ENCODE data around the gene LRP6. TPM values are rescaled to one million over a fixed set of nuclear protein-coding genes. Genes with fewer than 3 reads are reported as not detected.

The LRP6 gene
- total RNA-seq, 1 experiment from 2014 or later: 15.5 TPM

- Histone ChIP-seq H3K9ac (ENCODE audit: low read length) (no peak overlapping the region), H3K4me3 (ENCODE audit: low read length) (no peak overlapping the region), H3K36me3 (ENCODE audit: low read depth, low read length) (no peaks in the 10 kb centered on the region), H3K9me3 (ENCODE audit: low read length) (no peaks in the 10 kb centered on the region), H3K9me2 (replicated peaks; ENCODE audit: low read length) (no peaks in the 10 kb centered on the region), H3F3A (ENCODE audit: low read length, unreplicated experiment) (no peaks in the 10 kb centered on the region), H3K4me2 (ENCODE audit: low read length) (no peak overlapping the region), H2AFZ (ENCODE audit: low read length) (no peak overlapping the region), H3K4me1 (ENCODE audit: insufficient read depth, low read length) (peaks cover 10% of the 10 kb centered on the region), H4K20me1 (ENCODE audit: low read length) (no peaks in the 10 kb centered on the region; the same call in 1 of the 2 replicates), H3K27me3 (ENCODE audit: low read length) (no peaks in the 10 kb centered on the region), H3K27ac (ENCODE audit: low read length) (no peak overlapping the region), H3K79me2 (ENCODE audit: low read length) (no peaks in the 10 kb centered on the region)
- DNase-seq (no peak), ATAC-seq (no peak)
- ChIA-PET POLR2A (ENCODE audit: unreplicated experiment) (interaction anchor here (0.6 kb wide), 1 partner anchor 139 kb away, joined by 4 read pairs; no protein-coding TSS in a partner anchor), CTCF (no interaction called here)
- no TSS peak for BruUV-seq (replicated peaks)
- TF ChIP-seq EZH2 (IDR thresholded peaks at IDR 0.05; ENCODE audit: low read length, unreplicated experiment) (no peak), EZH2phosphoT487 (IDR thresholded peaks at IDR 0.05; ENCODE audit: borderline replicate concordance, low read length) (no peak), CTCF (conservative IDR thresholded peaks at IDR 0.05; ENCODE audit: low read depth, low read length) (no peak)
- intact Hi-C loops (cut with micrococcal nuclease): no loop called here
Observed at GRCh38 chr12:12088761-12089160, 178.1 kb downstream of the LRP6 start.

GRCh38 chr12:12088147-12088546 lies 178.7 kb downstream of the LRP6 start:
- no peak for TF ChIP-seq EZH2phosphoT487 (IDR thresholded peaks at IDR 0.05; ENCODE audit: borderline replicate concordance, low read length)
- no peak for TF ChIP-seq CTCF (conservative IDR thresholded peaks at IDR 0.05; ENCODE audit: low read depth, low read length)
- ChIA-PET CTCF (no interaction called here), POLR2A (ENCODE audit: unreplicated experiment) (interaction anchor here (0.6 kb wide), 1 partner anchor 139 kb away, joined by 4 read pairs; no protein-coding TSS in a partner anchor)
- no peak overlapping the region for H3K27ac ChIP-seq (ENCODE audit: low read length)
- H3K9me2 ChIP-seq (replicated peaks; ENCODE audit: low read length): no peaks in the 10 kb centered on the region
- no peaks in the 10 kb centered on the region for H3F3A ChIP-seq (ENCODE audit: low read length, unreplicated experiment)
- H3K9me3 ChIP-seq (ENCODE audit: low read length): no peaks in the 10 kb centered on the region
- H3K4me2 ChIP-seq (ENCODE audit: low read length): no peak overlapping the region
- ATAC-seq: no peak
- no peak for DNase-seq
- intact Hi-C loops (cut with micrococcal nuclease): no loop called here
- no peak overlapping the region for H3K4me3 ChIP-seq (ENCODE audit: low read length)
- no peak overlapping the region for H3K9ac ChIP-seq (ENCODE audit: low read length)
- no peaks in the 10 kb centered on the region for H3K79me2 ChIP-seq (ENCODE audit: low read length)
- no TSS peak for BruUV-seq (replicated peaks)
- no peak overlapping the region for H2AFZ ChIP-seq (ENCODE audit: low read length)
- H4K20me1 ChIP-seq (ENCODE audit: low read length): no peaks in the 10 kb centered on the region; the same call in 1 of the 2 replicates
- no peaks in the 10 kb centered on the region for H3K27me3 ChIP-seq (ENCODE audit: low read length)
- peaks cover 8% of the 10 kb centered on the region for H3K4me1 ChIP-seq (ENCODE audit: insufficient read depth, low read length)
- H3K36me3 ChIP-seq (ENCODE audit: low read depth, low read length): no peaks in the 10 kb centered on the region

GRCh38 chr12:12087693-12088034 lies 179.2 kb downstream of the LRP6 start:
- Histone ChIP-seq H3K79me2 (ENCODE audit: low read length) (no peaks in the 10 kb centered on the region), H3K4me2 (ENCODE audit: low read length) (no peak overlapping the region), H3K9me2 (replicated peaks; ENCODE audit: low read length) (no peaks in the 10 kb centered on the region), H2AFZ (ENCODE audit: low read length) (no peak overlapping the region), H3K9ac (ENCODE audit: low read length) (no peak overlapping the region), H3F3A (ENCODE audit: low read length, unreplicated experiment) (no peaks in the 10 kb centered on the region), H3K27me3 (ENCODE audit: low read length) (no peaks in the 10 kb centered on the region), H3K4me3 (ENCODE audit: low read length) (no peak overlapping the region), H3K9me3 (ENCODE audit: low read length) (no peaks in the 10 kb centered on the region), H3K4me1 (ENCODE audit: insufficient read depth, low read length) (peaks cover 3% of the 10 kb centered on the region), H3K36me3 (ENCODE audit: low read depth, low read length) (no peaks in the 10 kb centered on the region), H3K27ac (ENCODE audit: low read length) (no peak overlapping the region), H4K20me1 (ENCODE audit: low read length) (no peaks in the 10 kb centered on the region; the same call in 1 of the 2 replicates)
- ATAC-seq: no peak
- POLR2A ChIA-PET (ENCODE audit: unreplicated experiment): no interaction called here
- CTCF ChIA-PET: no interaction called here
- TF ChIP-seq EZH2phosphoT487 (IDR thresholded peaks at IDR 0.05; ENCODE audit: borderline replicate concordance, low read length) (no peak), EZH2 (IDR thresholded peaks at IDR 0.05; ENCODE audit: low read length, unreplicated experiment) (no peak), CTCF (conservative IDR thresholded peaks at IDR 0.05; ENCODE audit: low read depth, low read length) (no peak)
- intact Hi-C loops (cut with micrococcal nuclease): no loop called here
- BruUV-seq (replicated peaks): no TSS peak
- DNase-seq: no peak

Data from PC-3 (cell line).